ENCODE data around the gene UBE2I.

DNA sequence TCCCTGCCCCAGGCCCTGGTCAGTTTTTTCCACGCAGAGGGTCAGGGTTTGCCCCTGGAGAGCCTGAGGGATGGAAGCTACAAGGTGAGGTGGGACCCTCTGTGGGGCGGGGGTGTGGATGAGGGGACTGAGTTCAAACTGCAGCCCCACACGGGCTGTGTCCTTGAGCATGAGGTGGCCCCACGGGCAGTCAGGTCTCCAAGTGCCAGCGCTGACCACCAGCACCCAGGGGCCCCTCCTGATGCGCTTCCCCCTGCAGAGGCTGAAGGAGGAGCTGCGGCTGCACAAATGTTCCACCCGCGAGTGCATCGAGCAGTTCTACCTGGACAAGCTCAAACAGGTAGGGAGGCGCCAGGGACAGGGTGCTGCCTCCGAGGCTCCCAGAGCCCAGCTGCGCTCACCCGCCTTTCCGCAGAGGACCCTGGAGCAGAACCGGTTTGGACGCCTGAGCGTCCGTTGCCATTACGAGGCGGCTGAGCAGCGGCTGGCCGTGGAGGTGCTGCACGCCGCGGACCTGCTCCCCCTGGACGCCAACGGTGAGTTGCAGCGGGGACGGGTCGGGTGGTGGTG is 37.9 kb downstream of the UBE2I start:
- TF ChIP-seq, protein P1, sequence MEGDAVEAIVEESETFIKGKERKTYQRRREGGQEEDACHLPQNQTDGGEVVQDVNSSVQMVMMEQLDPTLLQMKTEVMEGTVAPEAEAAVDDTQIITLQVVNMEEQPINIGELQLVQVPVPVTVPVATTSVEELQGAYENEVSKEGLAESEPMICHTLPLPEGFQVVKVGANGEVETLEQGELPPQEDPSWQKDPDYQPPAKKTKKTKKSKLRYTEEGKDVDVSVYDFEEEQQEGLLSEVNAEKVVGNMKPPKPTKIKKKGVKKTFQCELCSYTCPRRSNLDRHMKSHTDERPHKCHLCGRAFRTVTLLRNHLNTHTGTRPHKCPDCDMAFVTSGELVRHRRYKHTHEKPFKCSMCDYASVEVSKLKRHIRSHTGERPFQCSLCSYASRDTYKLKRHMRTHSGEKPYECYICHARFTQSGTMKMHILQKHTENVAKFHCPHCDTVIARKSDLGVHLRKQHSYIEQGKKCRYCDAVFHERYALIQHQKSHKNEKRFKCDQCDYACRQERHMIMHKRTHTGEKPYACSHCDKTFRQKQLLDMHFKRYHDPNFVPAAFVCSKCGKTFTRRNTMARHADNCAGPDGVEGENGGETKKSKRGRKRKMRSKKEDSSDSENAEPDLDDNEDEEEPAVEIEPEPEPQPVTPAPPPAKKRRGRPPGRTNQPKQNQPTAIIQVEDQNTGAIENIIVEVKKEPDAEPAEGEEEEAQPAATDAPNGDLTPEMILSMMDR (IDR thresholded peaks at IDR 0.05) = no peak
- TF ChIP-seq POLR2AphosphoS5 (IDR thresholded peaks at IDR 0.05) = no peak
- TF ChIP-seq EP300 (IDR thresholded peaks at IDR 0.05) = no peak
- no peak for TF ChIP-seq POLR2A (IDR thresholded peaks at IDR 0.05)
